ENCODE measurements around the gene FAM168A.

Gene FAM168A

GRCh38 chr11:73399636-73400035 lies 198.3 kb downstream of the FAM168A start:
- DNase-seq (ENCODE audit: low spot score), result no peak

DNA sequence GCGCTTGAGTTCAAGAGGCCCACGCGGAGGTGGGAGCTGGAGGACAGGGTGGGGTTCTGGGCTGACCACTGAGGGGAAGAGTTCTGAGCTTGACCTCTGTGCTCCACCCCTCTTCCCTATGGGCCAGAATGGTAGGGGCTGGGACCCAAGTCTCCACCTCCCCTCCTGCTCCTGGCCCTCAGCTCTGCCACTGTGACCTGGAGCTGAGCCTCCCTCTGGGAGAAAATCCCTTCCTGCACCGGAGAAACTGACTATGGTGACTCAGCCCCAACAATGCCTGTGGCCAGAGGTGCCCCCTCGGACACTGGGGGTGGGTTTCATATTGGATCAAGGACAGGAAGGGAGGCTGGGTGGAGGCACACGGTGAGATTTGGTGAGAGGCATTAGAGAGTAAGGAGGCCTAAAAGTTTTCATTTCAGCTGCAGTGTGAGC lies 198.7 kb downstream of the FAM168A start:
- no peak for DNase-seq (ENCODE audit: low spot score)

GRCh38 chr11:73398721-73399120 lies 199.2 kb downstream of the FAM168A start:
- no peak for DNase-seq (ENCODE audit: low spot score)

- no peak for DNase-seq (ENCODE audit: low spot score)
Observed at GRCh38 chr11:73398132-73398526, 199.8 kb downstream of the FAM168A start.

DNA sequence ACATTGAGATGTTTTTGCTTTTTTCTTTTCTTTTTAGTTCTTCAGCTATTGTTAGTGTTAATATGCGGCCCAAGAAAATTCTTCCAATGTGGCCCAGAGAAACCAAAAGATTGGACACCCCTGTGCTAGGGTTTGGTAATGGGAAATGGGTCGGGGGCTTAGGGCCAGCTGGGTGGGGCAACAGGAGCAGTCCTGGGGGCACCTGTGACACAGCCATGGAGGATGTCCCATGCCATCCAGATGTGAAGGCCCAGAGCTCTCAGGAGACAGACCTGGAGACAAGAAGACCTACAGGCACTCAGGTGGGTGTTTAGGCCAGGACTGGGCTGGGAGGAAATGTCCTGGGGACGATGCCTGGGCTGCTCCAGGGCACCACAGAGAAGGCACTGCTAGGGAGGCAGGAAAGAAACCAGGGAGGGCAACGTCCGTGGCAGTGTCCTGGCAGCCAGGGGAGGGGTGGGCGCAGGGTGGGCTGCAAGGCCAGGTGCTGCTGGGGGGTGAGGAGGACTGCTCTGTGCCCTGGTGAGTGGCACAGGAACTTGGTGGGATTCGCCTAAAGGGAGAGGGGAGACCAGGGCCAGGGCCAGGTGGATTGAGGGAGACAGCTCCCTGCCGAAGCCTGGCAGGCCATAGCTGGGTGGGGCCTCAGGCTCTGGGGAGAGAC lies 200.3 kb downstream of the FAM168A start:
- no peak for DNase-seq (ENCODE audit: low spot score)

DNA sequence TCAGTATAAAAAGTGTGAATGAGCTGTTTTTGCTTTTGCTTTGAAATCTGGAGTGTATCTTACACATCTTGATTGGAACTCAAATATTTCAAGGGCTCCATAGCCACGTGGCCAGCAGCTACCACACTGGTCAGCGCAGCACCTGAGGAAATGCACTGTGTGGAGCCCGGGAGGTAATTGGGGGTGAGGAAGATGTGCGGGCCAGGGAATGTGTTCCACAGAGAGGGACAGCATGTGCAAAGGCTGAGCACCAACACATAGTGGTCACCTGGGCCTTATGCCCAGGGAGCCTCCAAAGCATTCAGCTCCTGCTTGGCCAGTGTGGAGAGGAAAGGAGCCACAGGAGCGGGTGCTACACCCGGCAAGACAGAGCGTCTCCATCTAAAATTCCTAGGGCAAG lies 200.9 kb downstream of the FAM168A start:
- DNase-seq (ENCODE audit: low spot score), result no peak

- no peak for DNase-seq (ENCODE audit: low spot score)
Observed at GRCh38 chr11:73396251-73396930, 201.5 kb downstream of the FAM168A start.

- DNase-seq (ENCODE audit: low spot score), result no peak
Observed at GRCh38 chr11:73395297-73396208, 202.4 kb downstream of the FAM168A start.

- DNase-seq (ENCODE audit: low spot score), result no peak
Observed at GRCh38 chr11:73394416-73395296, 203.3 kb downstream of the FAM168A start.

- peak; percentile 60 for DNase-seq (ENCODE audit: low spot score)
Observed at GRCh38 chr11:73393479-73394415, 204.2 kb downstream of the FAM168A start.

DNA sequence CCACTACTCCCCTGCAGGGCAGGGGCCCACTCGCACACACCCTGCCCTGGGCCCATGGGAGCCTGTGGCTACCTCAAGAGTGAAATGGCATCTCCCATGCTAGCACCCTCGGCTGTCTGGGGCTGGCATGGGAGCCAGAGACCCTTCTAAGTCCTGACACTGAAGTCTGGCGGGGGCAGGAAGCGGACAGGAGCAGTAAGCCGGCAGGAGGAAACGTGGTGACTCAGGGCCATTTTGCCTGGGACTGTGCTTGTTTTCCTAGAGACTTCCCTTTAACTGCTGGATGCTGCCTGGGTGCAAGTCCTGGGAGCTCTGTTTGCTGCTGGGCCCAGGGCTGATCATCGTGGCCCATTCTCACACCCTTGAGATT lies 204.9 kb downstream of the FAM168A start:
- DNase-seq (ENCODE audit: low spot score), result no peak

- no peak for DNase-seq (ENCODE audit: low spot score)
Observed at GRCh38 chr11:73392108-73393010, 205.6 kb downstream of the FAM168A start.

GRCh38 chr11:73391665-73392064 lies 206.2 kb downstream of the FAM168A start:
- DNase-seq (ENCODE audit: low spot score), result no peak

DNA sequence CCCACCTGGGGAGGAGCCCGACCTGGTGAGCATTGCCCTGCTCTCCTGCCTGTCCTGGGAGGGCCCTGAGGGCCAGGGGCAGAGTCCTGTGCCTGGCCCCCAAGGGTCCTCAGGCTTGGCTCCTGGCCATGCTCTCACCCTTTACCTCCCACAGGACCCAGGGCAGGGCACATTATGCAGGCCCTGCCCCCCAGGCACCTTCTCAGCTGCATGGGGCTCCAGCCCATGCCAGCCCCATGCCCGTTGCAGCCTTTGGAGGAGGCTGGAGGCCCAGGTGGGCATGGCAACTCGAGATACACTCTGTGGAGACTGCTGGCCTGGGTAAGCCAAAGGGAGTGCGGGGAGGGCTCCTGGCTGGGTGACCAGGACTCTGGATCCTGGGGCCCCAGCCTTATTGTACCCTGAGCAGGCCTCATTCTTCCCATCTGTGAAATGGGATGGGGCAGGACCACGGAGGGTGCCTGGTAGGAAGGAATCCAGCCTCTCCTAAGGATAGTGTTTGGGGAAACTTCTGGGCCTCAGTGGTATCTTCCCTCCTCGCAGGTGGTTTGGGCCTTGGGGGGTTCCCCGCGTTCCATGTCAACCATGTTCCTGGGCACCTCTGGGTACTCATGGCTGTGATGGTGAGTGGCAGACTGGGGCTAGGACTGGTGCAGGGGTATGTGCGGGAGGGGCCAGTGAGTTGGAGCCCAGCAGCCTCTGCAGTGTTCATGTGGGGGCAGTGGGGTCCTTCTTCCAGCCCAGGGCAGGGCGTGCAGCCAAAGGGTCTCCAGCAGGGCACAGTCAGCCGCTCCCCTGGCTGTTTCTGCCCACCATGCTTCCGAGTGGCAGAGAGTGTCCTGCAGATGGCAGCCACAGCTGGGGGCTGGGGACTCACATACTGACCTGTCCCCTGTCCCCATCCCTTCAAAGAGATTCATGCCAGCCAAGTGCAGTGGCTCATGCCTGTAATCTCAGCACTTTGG lies 207.0 kb downstream of the FAM168A start:
- DNase-seq (ENCODE audit: low spot score), result no peak

DNA sequence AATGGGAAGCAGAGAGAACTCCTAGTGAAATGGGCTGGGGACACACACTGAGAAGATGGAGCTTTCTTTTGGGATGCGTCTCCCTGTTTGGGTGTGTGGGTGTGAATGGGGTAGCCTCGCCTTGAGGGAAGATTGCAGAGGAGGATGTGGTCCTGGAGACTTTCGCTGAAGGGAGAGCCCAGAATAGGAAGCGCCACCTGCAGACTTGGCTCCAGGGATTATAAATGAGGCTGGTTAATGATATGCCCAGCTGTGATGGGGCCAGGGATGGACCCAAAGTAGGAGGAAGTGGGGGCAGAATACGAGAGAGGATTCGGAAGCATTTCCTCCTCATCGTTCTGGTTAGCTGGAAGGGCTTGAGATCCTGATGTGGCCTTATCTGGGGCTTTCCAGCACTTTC lies 208.0 kb downstream of the FAM168A start:
- DNase-seq (ENCODE audit: low spot score), result no peak

DNA sequence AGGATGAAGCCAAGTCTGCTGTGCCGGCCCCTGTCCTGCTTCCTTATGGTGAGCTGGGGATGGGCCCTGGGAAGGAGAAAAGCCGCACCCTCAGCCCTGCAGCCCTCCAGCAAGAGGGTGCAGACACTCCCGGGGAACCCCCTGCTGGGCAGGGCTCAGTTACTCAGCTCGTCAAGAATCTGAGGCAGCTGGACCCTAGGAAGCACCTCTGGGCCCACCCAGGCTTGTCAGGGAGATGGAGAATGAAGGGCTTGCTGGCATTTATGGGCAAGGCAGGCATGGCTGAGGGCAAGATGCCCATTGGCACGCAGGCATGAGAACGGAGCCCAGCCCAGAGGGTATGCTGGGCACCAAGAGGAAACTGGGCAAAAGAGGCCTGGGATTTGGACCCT lies 208.8 kb downstream of the FAM168A start:
- no peak for DNase-seq (ENCODE audit: low spot score)

DNA sequence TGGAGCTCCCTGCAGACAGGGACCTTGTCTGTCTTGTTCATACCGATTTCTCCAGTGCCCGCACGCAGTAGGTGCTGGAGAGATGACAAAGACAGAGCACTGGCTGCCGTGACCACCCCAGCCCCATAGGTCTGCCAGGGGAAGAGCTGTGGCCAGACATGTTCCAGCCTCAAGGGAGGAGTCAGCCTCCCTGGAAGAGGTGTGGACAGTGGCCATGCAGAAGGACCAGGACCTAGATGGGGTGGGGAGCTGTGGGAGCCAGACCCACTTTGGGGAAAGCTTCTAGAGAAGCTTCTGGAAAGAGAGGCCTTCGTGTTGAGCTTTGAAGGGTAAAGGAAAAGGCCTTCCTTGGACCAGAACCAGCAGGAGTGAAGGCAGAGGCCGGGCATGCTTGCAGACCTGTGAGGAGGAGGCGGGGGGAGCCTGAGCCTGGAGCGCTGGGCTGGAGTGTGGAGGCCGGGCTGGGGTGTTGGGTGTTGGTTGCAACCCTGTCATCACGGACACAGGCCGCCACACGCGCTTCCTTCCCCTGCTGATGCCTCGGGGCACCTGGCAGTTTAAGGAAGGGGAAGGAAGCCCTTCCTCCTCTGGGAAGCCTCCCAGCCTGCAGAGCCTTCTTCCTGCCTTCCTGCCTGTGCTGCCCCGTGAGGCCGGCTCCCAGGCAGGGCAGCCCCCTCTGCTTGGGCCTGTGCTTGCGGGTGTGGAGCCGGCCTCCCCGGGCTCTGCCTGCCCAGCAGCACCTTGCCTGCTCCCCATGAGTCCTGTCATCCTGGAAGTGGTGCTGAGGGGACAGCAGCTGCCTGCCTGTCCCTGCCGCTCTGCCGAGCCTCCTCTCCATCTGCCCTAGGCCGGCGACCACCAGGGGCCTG lies 209.4 kb downstream of the FAM168A start:
- no peak for DNase-seq (ENCODE audit: low spot score)

All from activated CD4-positive, alpha-beta T cell treated with anti-CD3 and anti-CD28 coated beads, Interleukin-2, Interleukin-4, amounts not matched to agents 100 ng/mL and 50 ng/mL, durations not matched to agents 16 hours and 8 hours (primary cell).